DND-41 (cell line): ENCODE measurements around the gene ZC3H12C.

Experiments used
- ATAC-seq: fragments of 200-7000 bp; cut with Tn5 transposase; 3 replicates; pipeline ENCODE4 v1.9.1; 2021; ENCODE audit warnings: low read depth; ENCODE audit not compliant: insufficient read depth
- DNase-seq: peaks from one replicate; pipeline ENCODE4 v3.0.0-alpha.2; 2020
- H2AFZ ChIP-seq: 2 replicates; pipeline ENCODE4 v1.6.0; 2012; ENCODE audit warnings: low read depth, low read length
- H3K27ac ChIP-seq: 2 replicates; pipeline ENCODE4 v1.5.1; 2012; ENCODE audit warnings: low read length, inconsistent platforms
- H3K27me3 ChIP-seq: fragments of 200-600 bp; sonication (generic); 2 replicates; pipeline ENCODE4 v1.6.0; 2012; ENCODE audit warnings: low read length, mild to moderate bottlenecking, inconsistent platforms; ENCODE audit not compliant: insufficient read depth, poor library complexity
- H3K36me3 ChIP-seq: 2 replicates; pipeline ENCODE4 v1.5.1; 2012; ENCODE audit warnings: low read length, inconsistent platforms; ENCODE audit not compliant: insufficient read depth
- H3K4me1 ChIP-seq: 2 replicates; pipeline ENCODE4 v1.5.1; 2012; ENCODE audit warnings: mild to moderate bottlenecking, low read length; ENCODE audit not compliant: insufficient read depth
- H3K4me2 ChIP-seq: 2 replicates; pipeline ENCODE4 v1.6.0; 2012; ENCODE audit warnings: mild to moderate bottlenecking, moderate library complexity, low read length, inconsistent platforms; ENCODE audit not compliant: insufficient read depth
- H3K4me3 ChIP-seq, 2 experiments: fragments of 200-600 bp in 1 of 2; shearing (Covaris generic) in 1 of 2; 2 replicates each; pipeline ENCODE4 v1.5.1; 2012 to 2016; ENCODE audit warnings: inconsistent platforms in 2 of 2, low read length in 2 of 2, mild to moderate bottlenecking in 2 of 2, low read depth in 1 of 2, moderate library complexity in 1 of 2
- H3K79me2 ChIP-seq: 2 replicates; pipeline ENCODE4 v1.6.0; 2012; ENCODE audit warnings: low read length, inconsistent platforms; ENCODE audit not compliant: insufficient read depth
- H3K9ac ChIP-seq: 2 replicates; pipeline ENCODE4 v1.6.0; 2012; ENCODE audit warnings: low read depth, mild to moderate bottlenecking, inconsistent platforms, low read length, moderate library complexity
- H3K9me3 ChIP-seq: 2 replicates; pipeline ENCODE4 v1.5.1; 2012; ENCODE audit warnings: low read length, moderate library complexity, mild to moderate bottlenecking, inconsistent platforms; ENCODE audit not compliant: insufficient read depth, severe bottlenecking
- H4K20me1 ChIP-seq: 2 replicates; pipeline ENCODE4 v1.6.0; 2012; ENCODE audit warnings: low read length; ENCODE audit not compliant: insufficient read depth
- CTCF ChIP-seq: IDR thresholded peaks from 2 replicates; pipeline ENCODE4 v1.5.1; 2012; ENCODE audit warnings: borderline replicate concordance, low read length, moderate library complexity, mild to moderate bottlenecking; ENCODE audit not compliant: poor library complexity, severe bottlenecking; ENCODE audit errors: extremely low read depth
- EZH2 ChIP-seq: IDR thresholded peaks from 3 replicates; pipeline ENCODE4 v1.6.1; 2012; ENCODE audit warnings: borderline replicate concordance, low read depth, mild to moderate bottlenecking, moderate library complexity, low read length, inconsistent platforms; ENCODE audit not compliant: severe bottlenecking

Gene ZC3H12C

GRCh38 chr11:110112457-110112856 is 19.3 kb downstream of the ZC3H12C start:
- no peak overlapping the region for H3K9ac ChIP-seq
- H3K36me3 ChIP-seq, result no peaks in the 10 kb centered on the region
- no peaks in the 10 kb centered on the region for H3K9me3 ChIP-seq
- no peaks in the 10 kb centered on the region for H3K27me3 ChIP-seq
- H3K4me1 ChIP-seq, result no peaks in the 10 kb centered on the region
- TF ChIP-seq EZH2 (no peak), CTCF (no peak)
- H3K4me2 ChIP-seq, result no peak overlapping the region
- H3K79me2 ChIP-seq, result no peaks in the 10 kb centered on the region
- H2AFZ ChIP-seq, result no peak overlapping the region
- ATAC-seq (no peak), DNase-seq (no peak)
- H3K4me3 ChIP-seq, result no peak overlapping the region
- H3K27ac ChIP-seq, result no peak overlapping the region
- no peaks in the 10 kb centered on the region for H4K20me1 ChIP-seq

- Histone ChIP-seq H3K36me3 (no peaks in the 10 kb centered on the region), H3K4me2 (no peak overlapping the region), H3K9me3 (no peaks in the 10 kb centered on the region), H3K4me3 (no peak overlapping the region), H3K27ac (no peak overlapping the region), H4K20me1 (no peaks in the 10 kb centered on the region), H3K4me1 (no peaks in the 10 kb centered on the region), H2AFZ (no peak overlapping the region), H3K79me2 (no peaks in the 10 kb centered on the region), H3K9ac (no peak overlapping the region), H3K27me3 (no peaks in the 10 kb centered on the region)
- DNase-seq (no peak), ATAC-seq (no peak)
- no peak for TF ChIP-seq CTCF
- no peak for TF ChIP-seq EZH2
Measured at GRCh38 chr11:110113505-110113904, 20.3 kb downstream of the ZC3H12C start.

GRCh38 chr11:110113973-110114372 is 20.8 kb downstream of the ZC3H12C start:
- Histone ChIP-seq H3K36me3 (no peaks in the 10 kb centered on the region), H3K27me3 (no peaks in the 10 kb centered on the region), H3K4me3 (no peak overlapping the region), H3K9me3 (no peaks in the 10 kb centered on the region), H4K20me1 (no peaks in the 10 kb centered on the region), H2AFZ (no peak overlapping the region), H3K79me2 (no peaks in the 10 kb centered on the region), H3K9ac (no peak overlapping the region), H3K27ac (no peak overlapping the region), H3K4me1 (no peaks in the 10 kb centered on the region), H3K4me2 (no peak overlapping the region)
- TF ChIP-seq CTCF (no peak), EZH2 (no peak)
- DNase-seq (no peak), ATAC-seq (no peak)

- no peak for TF ChIP-seq EZH2
- TF ChIP-seq CTCF, result no peak
- Histone ChIP-seq H2AFZ (no peak overlapping the region), H3K9ac (no peak overlapping the region), H4K20me1 (no peaks in the 10 kb centered on the region), H3K4me1 (no peaks in the 10 kb centered on the region), H3K4me2 (no peak overlapping the region), H3K4me3 (no peak overlapping the region), H3K9me3 (no peaks in the 10 kb centered on the region), H3K79me2 (no peaks in the 10 kb centered on the region), H3K27ac (no peak overlapping the region), H3K27me3 (no peaks in the 10 kb centered on the region), H3K36me3 (no peaks in the 10 kb centered on the region)
- no peak for ATAC-seq
- DNase-seq, result no peak
Measured at GRCh38 chr11:110119317-110119716, 26.1 kb downstream of the ZC3H12C start.
